Gastrocnemius medialis (tissue), 4 donors: ENCODE results near the gene TSC22D2. TPM values are rescaled to one million over a fixed set of nuclear protein-coding genes. Genes with fewer than 3 reads are reported as not detected.
A peak's percentile ranks its signal among the peaks of the same experiment; 100 is the strongest.

Source experiments
- ATAC-seq, 2 donors: fragments of 150-250 bp; one replicate each; pipeline ENCODE4 v1.9.1; 2016
- DNase-seq, 2 donors: peaks; one replicate each; pipeline ENCODE4 v3.0.0-alpha.2; 2019
- H3K27ac ChIP-seq, 4 donors: fragments of 200-600 bp; sonication (generic); 1 replicate in 1 of 4; 2 replicates in 3 of 4; pipeline ENCODE4 v1.5.1; 2016 to 2018; ENCODE audit warnings: mild to moderate bottlenecking in 2 of 4, moderate library complexity in 1 of 4
- H3K27me3 ChIP-seq, 3 donors: fragments of 200-600 bp; sonication (generic) in 2 of 3; 1 replicate in 1 of 3; 2 replicates in 2 of 3; pipeline versions ENCODE4 v1.5.1 to v1.6.0; 2016 to 2019; ENCODE audit warnings: mild to moderate bottlenecking in 1 of 3, moderate library complexity in 1 of 3
- H3K36me3 ChIP-seq, 2 donors: fragments of 200-600 bp; sonication (generic) in 1 of 2; one replicate each; pipeline ENCODE4 v1.5.1; 2017 to 2018
- H3K4me1 ChIP-seq, 2 donors: fragments of 200-600 bp; sonication (generic) in 1 of 2; one replicate each; pipeline ENCODE4 v1.5.1; 2016 to 2017; ENCODE audit warnings: mild to moderate bottlenecking in 2 of 2
- H3K4me3 ChIP-seq, 4 donors: fragments of 200-600 bp; sonication (generic) in 3 of 4; 1 replicate in 1 of 4; 2 replicates in 3 of 4; pipeline ENCODE4 v1.5.1; 2016 to 2019; ENCODE audit warnings: mild to moderate bottlenecking in 2 of 4
- H3K9me3 ChIP-seq, 3 donors: fragments of 200-600 bp; sonication (generic) in 2 of 3; 1 replicate in 1 of 3; 2 replicates in 2 of 3; pipeline ENCODE4 v1.5.1; 2016 to 2019
- POLR2A ChIP-seq, 2 donors: fragments of 450-650 bp; IDR thresholded peaks; one replicate each; pipeline ENCODE4 v1.6.1; 2017; ENCODE audit warnings: antibody characterized with exemption in 2 of 2, mild to moderate bottlenecking in 2 of 2, moderate library complexity in 2 of 2
- in situ Hi-C, 4 donors: fragments of 200-750 bp; cut with MboI; loops; one replicate each; pipeline versions ENCODE4 v1.15.0 to v1.8.0; 2017; ENCODE audit warnings: low sequenced_read_pairs in 4 of 4
- intact Hi-C: fragments of 100-400 bp; cut with DNase I; formaldehyde crosslinking; loops from one replicate; pipeline ENCODE4 v1.15.1; 2023; ENCODE audit warnings: low total_unique reads
- total RNA-seq, 4 donors: library from RNA; depleted of rRNA; stranded (reverse); fragments of >200 nt; gene quantifications; one replicate each; pipeline versions ENCODE4 v1.1.0 to v1.2.3, GENCODE V29; 2016
- TF ChIP-seq, protein P1 (sequence below), 5 experiments: fragments of 450-650 bp in 3 of 5; fragments of 200-600 bp in 2 of 5; sonication (generic) in 2 of 5; IDR thresholded peaks in 4 of 5; conservative IDR thresholded peaks in 1 of 5; 1 replicate in 4 of 5; 2 replicates in 1 of 5; pipeline ENCODE4 v1.5.1; 2016 to 2019; ENCODE audit warnings: antibody characterized with exemption in 5 of 5, mild to moderate bottlenecking in 3 of 5, moderate library complexity in 3 of 5

TSC22D2 gene
- total RNA-seq, 4 donors from 2014 or later = 12.9 to 16.1 (median 14.0) TPM

GRCh38 chr3:150454622-150455021 lies 46.5 kb downstream of the TSC22D2 start:
- no peaks in the 10 kb centered on the region for H3K9me3 ChIP-seq
- peaks cover 20 to 27% of the 10 kb centered on the region in 2 donors for H3K4me1 ChIP-seq
- in situ Hi-C loops = no loop called here
- H3K36me3 ChIP-seq = peaks cover 0 to 21% of the 10 kb centered on the region in 2 donors
- DNase-seq (no peak), ATAC-seq (peak; percentile 92 to 94)
- H3K4me3 ChIP-seq = no peak overlapping the region
- peak overlapping the region in 2 of 4 donors; percentile 24 to 41 for H3K27ac ChIP-seq
- TF ChIP-seq POLR2A (IDR thresholded peaks at IDR 0.05) = no peak
- TF ChIP-seq, protein P1, sequence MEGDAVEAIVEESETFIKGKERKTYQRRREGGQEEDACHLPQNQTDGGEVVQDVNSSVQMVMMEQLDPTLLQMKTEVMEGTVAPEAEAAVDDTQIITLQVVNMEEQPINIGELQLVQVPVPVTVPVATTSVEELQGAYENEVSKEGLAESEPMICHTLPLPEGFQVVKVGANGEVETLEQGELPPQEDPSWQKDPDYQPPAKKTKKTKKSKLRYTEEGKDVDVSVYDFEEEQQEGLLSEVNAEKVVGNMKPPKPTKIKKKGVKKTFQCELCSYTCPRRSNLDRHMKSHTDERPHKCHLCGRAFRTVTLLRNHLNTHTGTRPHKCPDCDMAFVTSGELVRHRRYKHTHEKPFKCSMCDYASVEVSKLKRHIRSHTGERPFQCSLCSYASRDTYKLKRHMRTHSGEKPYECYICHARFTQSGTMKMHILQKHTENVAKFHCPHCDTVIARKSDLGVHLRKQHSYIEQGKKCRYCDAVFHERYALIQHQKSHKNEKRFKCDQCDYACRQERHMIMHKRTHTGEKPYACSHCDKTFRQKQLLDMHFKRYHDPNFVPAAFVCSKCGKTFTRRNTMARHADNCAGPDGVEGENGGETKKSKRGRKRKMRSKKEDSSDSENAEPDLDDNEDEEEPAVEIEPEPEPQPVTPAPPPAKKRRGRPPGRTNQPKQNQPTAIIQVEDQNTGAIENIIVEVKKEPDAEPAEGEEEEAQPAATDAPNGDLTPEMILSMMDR (IDR thresholded peaks at IDR 0.05 in 4 of 5, conservative IDR thresholded peaks at IDR 0.05 in 1 of 5) = no peak
- no peaks in the 10 kb centered on the region for H3K27me3 ChIP-seq
- intact Hi-C loops = no loop called here

GRCh38 chr3:150455341-150455740 lies 47.2 kb downstream of the TSC22D2 start:
- Histone ChIP-seq H3K9me3 (no peaks in the 10 kb centered on the region), H3K36me3 (peaks cover 0 to 21% of the 10 kb centered on the region in 2 donors), H3K4me1 (peaks cover 20 to 22% of the 10 kb centered on the region in 2 donors), H3K4me3 (no peak overlapping the region), H3K27me3 (no peaks in the 10 kb centered on the region), H3K27ac (no peak overlapping the region)
- no peak for ATAC-seq
- in situ Hi-C loops (no loop called here), intact Hi-C loops (no loop called here)
- DNase-seq = no peak
- TF ChIP-seq, protein P1 (IDR thresholded peaks at IDR 0.05 in 4 of 5, conservative IDR thresholded peaks at IDR 0.05 in 1 of 5) = no peak
- TF ChIP-seq POLR2A (IDR thresholded peaks at IDR 0.05) = no peak

DNA sequence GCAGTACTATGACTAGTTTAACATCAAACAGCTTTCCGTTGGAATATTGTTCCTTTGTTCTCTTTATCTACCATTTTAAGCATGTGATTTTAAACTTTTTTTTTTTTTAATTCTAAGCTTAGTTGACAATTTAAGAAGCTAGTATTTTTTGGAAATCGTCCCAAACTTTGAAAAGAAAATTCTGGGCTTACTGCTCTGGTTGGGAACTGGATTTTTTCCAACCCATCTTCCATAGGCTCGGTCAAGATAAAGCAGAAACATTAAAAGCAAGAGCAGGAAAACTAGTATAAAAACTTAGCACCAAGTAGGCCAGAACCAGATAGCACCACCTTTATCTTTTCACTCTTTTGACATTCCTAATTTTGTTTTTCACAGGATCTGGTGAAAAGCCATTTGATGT lies 49.9 kb downstream of the TSC22D2 start:
- no peaks in the 10 kb centered on the region for H3K27me3 ChIP-seq
- intact Hi-C loops = no loop called here
- DNase-seq (no peak), ATAC-seq (no peak)
- in situ Hi-C loops = no loop called here
- H3K4me3 ChIP-seq = no peak overlapping the region
- peaks cover 12 to 15% of the 10 kb centered on the region in 2 donors for H3K4me1 ChIP-seq
- H3K36me3 ChIP-seq = peaks cover 0 to 21% of the 10 kb centered on the region in 2 donors
- H3K9me3 ChIP-seq = no peaks in the 10 kb centered on the region
- TF ChIP-seq POLR2A (IDR thresholded peaks at IDR 0.05) = no peak
- TF ChIP-seq, protein P1 (IDR thresholded peaks at IDR 0.05 in 4 of 5, conservative IDR thresholded peaks at IDR 0.05 in 1 of 5) = no peak
- no peak overlapping the region for H3K27ac ChIP-seq

DNA sequence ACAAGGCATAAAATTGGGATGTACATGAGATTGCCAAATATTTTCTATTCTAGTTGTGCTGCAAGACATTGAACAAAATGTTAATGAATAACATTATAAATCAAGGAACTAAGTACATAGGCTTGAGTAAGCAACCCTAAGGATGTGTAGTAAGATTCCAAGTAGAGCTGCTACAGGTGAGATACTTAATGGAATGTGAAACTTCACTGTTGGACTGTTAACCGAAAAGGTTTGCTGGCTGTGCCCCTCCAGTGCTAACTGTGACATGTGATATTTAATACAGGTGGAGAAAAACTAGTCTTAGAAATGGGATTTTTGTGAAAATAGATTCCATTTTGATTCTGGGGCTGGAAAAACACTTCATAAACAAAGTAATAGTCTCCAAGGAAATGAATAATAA lies 52.4 kb downstream of the TSC22D2 start:
- H3K27me3 ChIP-seq = no peaks in the 10 kb centered on the region
- no peak for ATAC-seq
- no peaks in the 10 kb centered on the region for H3K9me3 ChIP-seq
- intact Hi-C loops (no loop called here), in situ Hi-C loops (no loop called here)
- H3K27ac ChIP-seq = no peak overlapping the region
- H3K4me3 ChIP-seq = no peak overlapping the region
- H3K36me3 ChIP-seq = peaks cover 0 to 21% of the 10 kb centered on the region in 2 donors
- DNase-seq = no peak
- no peak for TF ChIP-seq POLR2A (IDR thresholded peaks at IDR 0.05)
- TF ChIP-seq, protein P1 (IDR thresholded peaks at IDR 0.05 in 4 of 5, conservative IDR thresholded peaks at IDR 0.05 in 1 of 5) = no peak
- H3K4me1 ChIP-seq = no peaks in the 10 kb centered on the region

DNA sequence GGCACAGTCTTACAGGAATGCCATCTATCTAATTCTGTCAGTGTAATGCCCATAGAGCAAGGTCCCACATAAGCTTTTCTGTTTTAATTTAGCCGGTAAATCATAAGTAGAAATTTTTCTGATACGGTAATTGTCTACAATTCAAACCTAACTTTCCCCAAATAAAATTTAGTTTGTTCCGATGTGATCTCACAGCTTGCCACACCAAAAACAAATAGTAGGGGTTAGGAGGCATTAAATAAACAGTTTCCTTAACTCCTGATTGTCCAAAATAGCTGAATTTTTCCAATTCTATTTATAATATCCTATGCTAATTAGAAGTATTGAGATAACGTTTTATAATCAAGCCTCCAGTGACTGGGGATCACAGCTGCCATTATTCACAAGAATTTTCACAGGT lies 53.3 kb downstream of the TSC22D2 start:
- no peaks in the 10 kb centered on the region for H3K9me3 ChIP-seq
- intact Hi-C loops = no loop called here
- no peak for TF ChIP-seq POLR2A (IDR thresholded peaks at IDR 0.05)
- TF ChIP-seq, protein P1 (IDR thresholded peaks at IDR 0.05 in 4 of 5, conservative IDR thresholded peaks at IDR 0.05 in 1 of 5) = no peak
- in situ Hi-C loops = no loop called here
- no peak overlapping the region for H3K4me3 ChIP-seq
- H3K4me1 ChIP-seq = no peaks in the 10 kb centered on the region
- no peaks in the 10 kb centered on the region for H3K27me3 ChIP-seq
- peaks cover 0 to 21% of the 10 kb centered on the region in 2 donors for H3K36me3 ChIP-seq
- no peak overlapping the region for H3K27ac ChIP-seq
- ATAC-seq (no peak), DNase-seq (no peak)
